Hepatocyte (in vitro differentiated cells): ENCODE measurements around the gene ADPRH.

Experiments
- EZH2 ChIP-seq: fragments of 200-600 bp; sonication (generic); IDR thresholded peaks from 2 replicates; pipeline ENCODE4 v1.6.1; 2016; ENCODE audit warnings: antibody characterized with exemption, mild to moderate bottlenecking, borderline replicate concordance
- EZH2phosphoT487 ChIP-seq: fragments of 200-600 bp; sonication (generic); IDR thresholded peaks from one replicate; pipeline ENCODE4 v1.6.1; 2018; ENCODE audit warnings: antibody characterized with exemption, mild to moderate bottlenecking, low read depth, moderate library complexity; ENCODE audit not compliant: unreplicated experiment, severe bottlenecking
- TF ChIP-seq, protein P1 (sequence below): fragments of 200-600 bp; sonication (generic); IDR thresholded peaks from 2 replicates; pipeline ENCODE4 v1.5.1; 2016; ENCODE audit warnings: antibody characterized with exemption, mild to moderate bottlenecking; ENCODE audit not compliant: poor library complexity

DNA sequence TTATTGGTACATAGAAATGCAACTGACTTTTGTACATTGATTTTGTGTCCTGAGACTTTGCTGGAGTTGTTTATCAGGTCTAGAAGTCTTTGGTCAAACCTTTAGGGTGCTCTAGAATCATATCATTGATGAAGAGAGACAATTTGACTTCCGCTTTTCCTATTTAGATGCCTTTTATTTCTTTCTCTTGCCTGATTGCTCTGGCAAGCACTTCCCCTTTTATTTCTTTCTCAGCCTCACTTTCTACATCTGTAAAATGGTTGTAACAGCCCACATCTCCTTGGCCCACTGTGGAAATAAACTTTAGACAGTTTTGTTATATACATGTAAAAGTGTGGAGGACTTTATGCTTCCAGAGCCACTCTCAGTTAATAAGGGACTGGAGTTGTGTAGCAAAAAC is 32.4 kb downstream of the ADPRH start:
- TF ChIP-seq, protein P1, sequence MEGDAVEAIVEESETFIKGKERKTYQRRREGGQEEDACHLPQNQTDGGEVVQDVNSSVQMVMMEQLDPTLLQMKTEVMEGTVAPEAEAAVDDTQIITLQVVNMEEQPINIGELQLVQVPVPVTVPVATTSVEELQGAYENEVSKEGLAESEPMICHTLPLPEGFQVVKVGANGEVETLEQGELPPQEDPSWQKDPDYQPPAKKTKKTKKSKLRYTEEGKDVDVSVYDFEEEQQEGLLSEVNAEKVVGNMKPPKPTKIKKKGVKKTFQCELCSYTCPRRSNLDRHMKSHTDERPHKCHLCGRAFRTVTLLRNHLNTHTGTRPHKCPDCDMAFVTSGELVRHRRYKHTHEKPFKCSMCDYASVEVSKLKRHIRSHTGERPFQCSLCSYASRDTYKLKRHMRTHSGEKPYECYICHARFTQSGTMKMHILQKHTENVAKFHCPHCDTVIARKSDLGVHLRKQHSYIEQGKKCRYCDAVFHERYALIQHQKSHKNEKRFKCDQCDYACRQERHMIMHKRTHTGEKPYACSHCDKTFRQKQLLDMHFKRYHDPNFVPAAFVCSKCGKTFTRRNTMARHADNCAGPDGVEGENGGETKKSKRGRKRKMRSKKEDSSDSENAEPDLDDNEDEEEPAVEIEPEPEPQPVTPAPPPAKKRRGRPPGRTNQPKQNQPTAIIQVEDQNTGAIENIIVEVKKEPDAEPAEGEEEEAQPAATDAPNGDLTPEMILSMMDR = no peak
- no peak for TF ChIP-seq EZH2
- TF ChIP-seq EZH2phosphoT487 = no peak
